Activated CD8-positive, alpha-beta memory T cell treated with anti-CD3 and anti-CD28 coated beads, Interleukin-2, amount 50 U/mL, for 4 hours (primary cell): Measurements from ENCODE around the gene ACOT8.
"Not testable (repeated sequence)": the region's sequence is repeated elsewhere in the genome, so short reads cannot be mapped to it uniquely, and the experiment has no call there.

Source experiments
- DNase-seq: peaks from one replicate; pipeline ENCODE4 v3.0.0-alpha.2; 2020

The ACOT8 gene

DNA sequence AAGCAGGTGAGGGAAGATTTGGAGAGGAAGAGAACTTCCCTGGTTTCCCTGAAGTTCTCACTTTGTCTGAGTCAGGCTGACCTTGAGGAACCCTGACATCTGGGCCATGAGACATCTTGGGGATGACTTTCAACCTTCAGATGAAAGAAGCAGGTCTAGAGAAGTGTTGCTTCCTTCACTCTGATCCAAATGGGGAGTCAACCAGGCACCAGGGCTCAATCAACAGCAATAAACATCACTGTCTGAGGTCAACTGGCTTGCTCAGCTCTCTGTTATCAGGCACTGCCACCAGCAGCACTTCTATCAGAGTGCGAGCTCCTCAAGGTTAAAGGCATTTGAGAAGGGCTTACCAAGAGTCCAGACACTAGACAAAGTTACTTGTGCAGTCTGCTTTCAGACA, 6.3 kb downstream of the ACOT8 start:
- DNase-seq, result no peak

DNA sequence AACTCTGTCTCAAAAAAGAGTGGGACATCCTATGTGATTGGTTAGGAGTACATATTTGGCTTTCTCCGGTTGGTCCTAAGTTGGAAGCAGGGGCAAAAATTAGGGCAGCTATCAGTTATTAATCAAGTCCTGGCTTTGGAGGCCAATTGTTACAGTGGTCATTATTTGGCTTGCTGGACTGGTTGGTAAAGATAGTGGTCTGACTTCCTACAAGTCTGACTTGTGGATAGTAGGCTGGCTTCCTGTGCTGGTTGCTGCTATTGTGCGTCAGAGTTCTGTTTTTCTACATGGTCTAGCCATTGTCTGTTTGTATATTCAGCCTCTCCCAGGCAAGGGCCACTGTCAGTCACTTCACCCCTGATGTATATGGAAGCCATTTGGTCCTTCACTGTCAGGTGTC, 7.0 kb downstream of the ACOT8 start:
- DNase-seq, result no peak

GRCh38 chr20:45848969-45849582, 8.1 kb downstream of the ACOT8 start:
- DNase-seq, result no peak

DNA sequence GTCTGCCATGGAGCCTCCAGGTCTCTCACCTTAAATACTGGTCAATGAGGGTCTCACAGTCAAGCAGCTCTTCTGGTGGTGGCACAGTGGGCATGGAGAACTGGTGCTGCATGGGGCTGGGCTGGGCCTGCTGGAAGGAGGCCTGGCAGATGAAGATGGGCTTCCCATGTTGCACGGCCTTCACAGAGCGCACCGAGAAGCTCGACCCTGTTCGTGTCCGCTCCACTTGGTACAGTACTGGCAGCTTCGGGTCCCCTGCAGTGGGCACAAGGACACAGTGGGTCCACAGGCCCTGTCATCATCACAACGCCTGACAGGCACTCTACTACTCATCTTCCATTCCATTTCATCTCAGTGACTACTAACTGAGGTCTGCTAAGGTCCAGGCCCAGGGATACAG, 8.8 kb downstream of the ACOT8 start:
- DNase-seq, result no peak

DNA sequence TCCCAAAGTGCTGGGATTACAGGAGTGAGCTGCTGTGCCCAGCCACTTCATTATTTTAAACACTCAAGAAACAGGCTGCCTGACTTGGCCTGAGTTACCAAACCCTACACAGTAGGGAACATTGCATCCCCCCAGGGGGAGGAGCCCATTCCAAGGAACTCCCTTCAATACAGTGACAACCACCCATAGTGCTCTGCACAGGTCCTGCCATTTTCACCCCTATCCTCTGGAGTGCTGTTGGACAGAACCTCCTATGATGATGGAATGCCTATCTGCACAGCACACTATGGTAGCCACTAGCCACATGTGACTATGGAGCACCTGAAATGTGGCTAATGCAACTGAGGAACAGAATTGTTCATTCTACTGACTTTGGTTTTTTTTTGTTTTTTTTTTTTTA, 11.7 kb downstream of the ACOT8 start:
- no peak for DNase-seq

DNA sequence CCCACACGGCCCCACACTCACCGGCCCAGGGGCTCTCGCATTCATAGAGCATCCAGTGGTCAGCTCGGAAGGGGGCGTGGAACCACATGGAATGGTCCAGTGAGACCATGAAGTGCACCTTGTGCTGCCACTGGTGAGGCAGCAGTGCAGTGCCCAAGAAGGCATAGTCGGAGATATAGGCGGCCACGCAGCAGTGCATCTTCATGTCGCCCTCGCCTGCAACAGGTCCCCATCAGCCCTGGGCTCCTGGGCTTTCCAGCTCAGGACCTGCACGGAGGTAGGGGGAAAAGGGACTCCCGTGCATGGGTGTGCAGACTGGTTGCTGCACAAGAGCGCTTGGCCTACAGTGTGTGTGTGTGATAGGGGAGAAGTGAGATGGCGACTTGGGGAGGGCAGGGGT, 13.7 kb downstream of the ACOT8 start:
- DNase-seq, result no peak

DNA sequence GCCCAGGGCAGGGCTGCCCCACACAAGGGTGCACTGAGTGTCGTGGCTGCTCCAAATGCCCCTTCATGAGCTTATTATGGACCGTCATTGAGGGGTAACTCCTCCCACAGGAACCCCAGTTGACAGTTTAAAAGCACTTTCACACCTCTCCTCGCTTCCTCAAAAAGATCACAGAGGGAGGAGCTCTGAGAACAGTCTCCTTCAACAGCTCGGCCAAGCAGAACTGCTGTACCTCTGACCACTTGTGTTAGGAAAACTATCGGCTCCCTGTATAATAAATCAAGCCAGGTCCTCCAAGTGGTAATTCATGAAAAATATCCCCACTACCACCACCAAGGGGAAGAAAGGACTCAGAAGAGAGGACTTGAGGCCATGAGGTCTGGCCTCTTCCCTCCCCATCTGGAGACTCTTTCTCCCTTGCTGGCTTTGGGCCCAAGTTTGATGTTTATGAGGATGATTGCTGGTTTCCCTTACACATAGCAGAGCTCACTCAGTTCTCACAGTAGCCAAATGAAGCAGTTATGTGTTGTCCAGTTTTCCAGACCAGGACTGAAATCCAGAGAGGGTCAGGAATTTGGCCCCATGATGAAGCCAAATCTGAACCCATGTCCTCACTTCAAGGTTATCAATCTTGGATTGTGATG, 14.9 kb downstream of the ACOT8 start:
- DNase-seq, result no peak

DNA sequence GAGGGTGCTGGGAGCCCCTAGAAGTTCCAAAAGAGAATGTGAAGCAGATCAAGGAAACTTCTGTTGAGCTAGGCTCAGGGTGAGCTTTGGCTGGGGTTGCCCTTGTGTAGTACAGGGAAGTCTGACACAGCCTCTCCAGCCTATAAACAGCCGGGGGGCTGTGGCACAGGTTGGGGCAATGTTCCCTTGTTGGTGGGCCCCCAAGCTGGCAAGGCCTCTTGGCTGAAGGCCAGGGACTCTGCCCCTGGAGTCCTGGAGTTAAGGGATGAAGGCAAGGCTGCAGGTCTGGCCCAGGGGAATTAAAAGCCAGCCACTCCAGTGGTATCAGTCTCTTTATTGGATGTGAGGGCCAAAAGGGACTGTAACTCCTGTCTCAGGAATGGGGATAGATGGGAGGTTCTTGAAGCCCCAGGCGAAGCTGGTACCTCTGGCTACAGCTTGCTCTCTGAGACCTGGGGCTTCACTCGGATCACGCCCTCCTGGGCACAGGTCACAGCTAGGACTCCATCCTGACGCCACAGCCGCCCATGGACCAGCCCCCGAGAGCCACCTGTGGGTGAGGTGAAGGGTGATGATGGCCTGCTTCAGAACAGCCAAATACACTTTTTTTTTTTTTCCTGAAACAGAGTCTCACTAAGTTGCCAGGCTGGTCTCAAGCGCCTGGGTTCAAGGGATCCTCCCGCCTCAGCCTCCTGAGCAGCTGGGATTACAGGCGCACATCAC, 15.6 kb downstream of the ACOT8 start:
- no peak for DNase-seq

- DNase-seq, result no peak
Measured at GRCh38 chr20:45840700-45841198, 16.4 kb downstream of the ACOT8 start.

DNA sequence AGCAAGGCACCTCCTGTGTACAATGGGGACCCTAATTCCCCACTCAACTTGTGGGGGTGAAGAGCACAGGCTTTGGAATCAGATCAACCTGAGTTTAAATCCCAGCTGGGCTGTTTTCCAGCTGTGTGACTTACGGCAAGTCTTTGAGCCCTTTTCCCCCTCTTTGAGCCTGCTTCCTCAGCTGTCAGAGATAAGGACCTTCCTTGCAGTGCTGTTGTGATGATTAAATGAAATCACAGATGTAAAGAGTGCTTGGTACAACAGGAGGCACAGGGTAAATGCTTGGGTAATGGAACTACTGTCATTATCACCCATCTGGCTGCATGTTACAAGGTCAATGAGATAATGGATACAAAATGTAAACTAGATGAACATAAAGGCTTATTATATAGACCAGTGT, 20.4 kb downstream of the ACOT8 start:
- DNase-seq, result no peak

- no peak for DNase-seq
Measured at GRCh38 chr20:45835825-45836224, 21.4 kb downstream of the ACOT8 start.

DNA sequence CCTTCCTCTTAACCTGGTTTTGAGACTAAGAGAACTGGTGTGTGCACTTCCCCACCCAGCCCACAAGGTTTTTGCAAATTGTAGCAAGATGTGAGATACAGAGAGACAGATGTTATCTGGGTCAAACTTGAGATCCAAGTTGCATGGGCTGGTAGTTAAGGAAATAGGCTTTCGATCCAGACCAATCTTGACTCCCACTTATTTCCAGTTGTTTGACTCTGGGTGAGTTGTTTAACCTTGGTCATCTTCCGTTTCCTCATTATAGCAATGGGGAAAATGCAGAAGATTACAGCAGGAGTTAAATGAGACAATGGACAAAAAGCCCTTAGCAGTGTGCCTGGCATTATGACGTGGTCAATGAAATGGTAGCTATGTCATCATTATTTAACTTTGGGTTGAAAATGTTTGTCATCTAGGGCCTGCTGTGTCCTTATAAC, 21.8 kb downstream of the ACOT8 start:
- no peak for DNase-seq

DNA sequence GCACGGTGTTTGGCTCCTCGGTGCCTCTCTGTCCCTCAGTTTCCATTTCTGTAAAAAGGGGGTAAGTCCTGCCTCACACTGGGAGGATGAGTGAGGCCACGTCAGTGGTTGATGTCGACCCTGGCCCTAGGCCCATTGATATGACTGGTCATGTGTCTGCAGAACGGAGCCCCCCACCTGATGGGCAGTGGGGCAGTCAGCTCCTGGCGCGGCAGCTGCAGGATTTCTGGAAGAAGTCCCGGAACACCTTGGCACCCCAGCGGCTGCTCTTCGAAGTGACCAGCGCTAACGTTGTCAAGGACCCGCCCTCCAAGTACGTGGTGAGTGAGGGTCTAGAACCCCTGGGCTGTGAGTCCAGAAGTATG, 22.4 kb downstream of the ACOT8 start:
- DNase-seq, result no peak

GRCh38 chr20:45833883-45834796, 23.1 kb downstream of the ACOT8 start:
- peak; percentile 53 for DNase-seq

GRCh38 chr20:45833030-45833882, 23.9 kb downstream of the ACOT8 start, which contains the start of gene SNX21:
SNX21 (plus strand) TSS chr20:45833799; CDS start chr20:45833920, 121 bp downstream.
- DNase-seq, result peak; percentile 19

- DNase-seq, result no peak
Measured at GRCh38 chr20:45832619-45833018, 24.6 kb downstream of the ACOT8 start.

DNA sequence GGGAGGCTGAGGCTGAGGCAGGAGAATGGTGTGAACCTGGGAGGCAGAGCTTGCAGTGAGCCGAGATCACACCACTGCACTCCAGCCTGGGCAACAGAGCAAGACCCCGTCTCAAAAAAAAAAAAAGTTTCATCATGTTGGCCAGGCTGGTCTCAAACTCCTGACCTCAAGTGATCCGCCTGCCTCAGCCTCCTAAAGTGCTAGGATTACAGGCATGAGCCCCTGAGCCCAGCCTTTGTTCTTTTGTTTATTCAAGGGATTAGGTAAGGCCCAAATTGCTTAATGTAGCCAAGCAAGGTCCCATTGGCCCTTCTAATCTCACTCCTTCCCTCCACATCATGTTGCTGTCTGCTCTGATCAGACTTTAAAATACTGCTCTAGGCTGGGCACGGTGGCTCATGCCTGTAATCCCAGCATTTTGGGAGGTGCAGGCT, 27.5 kb downstream of the ACOT8 start:
- DNase-seq, result not testable (repeated sequence)

DNA sequence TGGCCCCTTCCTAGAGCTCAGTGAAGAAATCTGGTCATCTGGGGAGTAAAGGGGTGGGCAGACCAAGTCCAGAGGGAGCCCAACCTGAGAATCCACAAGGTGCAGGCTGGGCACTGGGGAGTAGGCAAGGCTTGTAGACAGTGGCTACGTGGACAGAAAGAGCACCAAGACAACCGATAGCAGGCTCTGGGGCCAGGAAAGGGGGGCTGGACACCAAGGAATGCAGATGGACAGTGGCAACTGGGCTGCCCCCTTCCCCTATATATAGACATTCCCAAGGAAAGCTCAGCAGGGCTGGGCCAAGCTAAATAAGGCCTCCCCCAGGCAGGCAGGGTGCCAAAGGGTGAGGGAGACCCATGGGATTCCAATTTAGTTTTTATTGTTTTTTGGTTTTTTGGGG, 28.6 kb downstream of the ACOT8 start:
- no peak for DNase-seq

DNA sequence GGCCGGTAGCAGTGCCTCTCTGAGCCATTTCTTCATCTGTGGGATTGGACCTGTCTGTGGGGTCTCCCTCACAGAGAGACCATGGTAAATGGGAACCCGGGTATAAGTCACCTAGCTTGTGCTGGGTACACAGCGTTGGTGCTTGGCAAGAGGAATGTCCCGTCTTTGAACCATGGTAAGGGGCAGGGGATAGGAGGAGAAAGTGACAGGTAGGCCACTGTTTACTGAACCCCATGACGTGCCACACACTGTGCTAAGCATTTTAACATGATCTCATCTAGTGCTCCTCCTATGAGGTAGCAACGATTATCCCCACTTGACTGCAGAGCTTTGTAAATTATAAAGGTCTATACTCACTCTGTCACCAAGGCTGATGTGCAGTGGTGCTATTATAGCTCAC, 29.5 kb downstream of the ACOT8 start:
- DNase-seq, result no peak

- no peak for DNase-seq
Measured at GRCh38 chr20:45827030-45827652, 30.1 kb downstream of the ACOT8 start, which contains the start of gene TNNC2. TNNC2 (minus strand) TSS chr20:45827312; CDS start chr20:45827248, 64 bp downstream.

DNA sequence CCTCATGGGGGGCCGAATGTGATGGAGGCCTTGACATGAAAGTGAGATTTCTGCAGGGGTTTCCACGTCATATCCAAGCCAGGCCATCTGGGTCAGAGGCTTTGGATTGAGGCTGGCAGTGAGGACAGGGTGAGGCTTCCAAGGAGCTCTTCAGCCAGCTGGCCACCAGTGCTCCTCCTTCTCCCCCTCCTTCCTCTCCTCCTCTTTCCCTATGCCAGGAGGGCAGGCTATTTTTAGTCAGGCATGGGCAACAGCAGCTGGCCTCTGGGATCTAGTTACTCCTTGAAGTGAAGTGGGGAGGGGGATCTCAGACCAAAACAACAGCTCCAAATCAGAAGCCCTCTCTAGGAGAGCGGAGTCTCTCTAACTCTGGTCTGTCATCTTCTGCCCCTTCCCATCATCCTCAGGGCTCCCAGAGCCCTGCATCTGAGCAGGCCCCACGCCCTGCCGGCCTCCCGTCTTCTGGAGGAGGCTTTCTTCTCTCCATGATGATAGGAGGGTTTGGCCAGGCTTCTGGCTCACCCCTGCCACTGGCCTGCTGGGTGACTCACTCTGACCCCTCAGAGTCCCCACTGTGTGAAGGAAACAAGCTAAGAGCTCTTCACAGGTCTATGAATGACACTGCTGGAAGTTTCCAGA, 30.7 kb downstream of the ACOT8 start:
- no peak for DNase-seq
